ENCODE data around the gene TNFAIP1.
"Not testable (repeated sequence)": the region's sequence is repeated elsewhere in the genome, so short reads cannot be mapped to it uniquely, and the experiment has no call there.

TNFAIP1 gene, protein sequence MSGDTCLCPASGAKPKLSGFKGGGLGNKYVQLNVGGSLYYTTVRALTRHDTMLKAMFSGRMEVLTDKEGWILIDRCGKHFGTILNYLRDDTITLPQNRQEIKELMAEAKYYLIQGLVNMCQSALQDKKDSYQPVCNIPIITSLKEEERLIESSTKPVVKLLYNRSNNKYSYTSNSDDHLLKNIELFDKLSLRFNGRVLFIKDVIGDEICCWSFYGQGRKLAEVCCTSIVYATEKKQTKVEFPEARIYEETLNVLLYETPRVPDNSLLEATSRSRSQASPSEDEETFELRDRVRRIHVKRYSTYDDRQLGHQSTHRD

GRCh38 chr17:28335201-28335958 lies at the start of gene TNFAIP1, which contains the start of gene IFT20:
Gene TNFAIP1, plus strand, starts transcription at chr17:28335761. Its CDS starts 3,761 bp downstream, at chr17:28339522.
Gene IFT20, minus strand, starts transcription at chr17:28335472. Its CDS starts 3,487 bp downstream, at chr17:28331985.
- intact Hi-C loops (cut with DNase I; ENCODE audit: low total_unique reads), result loop anchor here (5.0 to 10.0 kb wide), 3 partner anchors 291 to 959 kb away; partner anchors contain the start of genes NLK, NUFIP2 and PHF12
- peak in 1 of 2 experiments; percentile 8 for TF ChIP-seq CTCF (IDR thresholded peaks at IDR 0.05)

GRCh38 chr17:28285965-28286364 lies 49.6 kb upstream of the TNFAIP1 start:
- DNase-seq, result no peak

More at GRCh38 chr17:28335201-28335958, at the start of gene TNFAIP1, which contains the start of gene IFT20:
- Histone ChIP-seq H3K4me1 (peaks cover 0 to 48% (median 41%) of the 10 kb centered on the region in 4 donors), H3K27me3 (no peaks in the 10 kb centered on the region), H3K27ac (peak within 1 kb of the TSS; percentile 92 to 94), H3K9me3 (no peaks in the 10 kb centered on the region), H3K4me3 (peak within 1 kb of the TSS; percentile 68 to 89), H3K36me3 (peaks cover 16 to 33% (median 20%) of the 10 kb centered on the region in 3 donors)
- DNase-seq, result peak; percentile 99 to 100

GRCh38 chr17:28290703-28291102 lies 44.9 kb upstream of the TNFAIP1 start:
- H3K27ac ChIP-seq, result no peak overlapping the region
- H3K4me1 ChIP-seq, result no peaks in the 10 kb centered on the region
- H3K9me3 ChIP-seq, result no peaks in the 10 kb centered on the region
- peaks cover 0 to 10% of the 10 kb centered on the region in 2 donors for H3K27me3 ChIP-seq
- no peak for DNase-seq
- intact Hi-C loops (cut with DNase I; ENCODE audit: low total_unique reads), result no loop called here
- H3K4me3 ChIP-seq, result no peak overlapping the region
- TF ChIP-seq CTCF (IDR thresholded peaks at IDR 0.05), result no peak
- H3K36me3 ChIP-seq, result no peaks in the 10 kb centered on the region

More at GRCh38 chr17:28285965-28286364, 49.6 kb upstream of the TNFAIP1 start:
- H3K36me3 ChIP-seq, result no peaks in the 10 kb centered on the region
- H3K4me1 ChIP-seq, result no peaks in the 10 kb centered on the region
- no peak overlapping the region for H3K4me3 ChIP-seq
- no peak for TF ChIP-seq CTCF (IDR thresholded peaks at IDR 0.05)
- H3K9me3 ChIP-seq, result no peaks in the 10 kb centered on the region
- H3K27ac ChIP-seq, result no peak overlapping the region
- intact Hi-C loops (cut with DNase I; ENCODE audit: low total_unique reads), result no loop called here
- H3K27me3 ChIP-seq, result no peaks in the 10 kb centered on the region

DNA sequence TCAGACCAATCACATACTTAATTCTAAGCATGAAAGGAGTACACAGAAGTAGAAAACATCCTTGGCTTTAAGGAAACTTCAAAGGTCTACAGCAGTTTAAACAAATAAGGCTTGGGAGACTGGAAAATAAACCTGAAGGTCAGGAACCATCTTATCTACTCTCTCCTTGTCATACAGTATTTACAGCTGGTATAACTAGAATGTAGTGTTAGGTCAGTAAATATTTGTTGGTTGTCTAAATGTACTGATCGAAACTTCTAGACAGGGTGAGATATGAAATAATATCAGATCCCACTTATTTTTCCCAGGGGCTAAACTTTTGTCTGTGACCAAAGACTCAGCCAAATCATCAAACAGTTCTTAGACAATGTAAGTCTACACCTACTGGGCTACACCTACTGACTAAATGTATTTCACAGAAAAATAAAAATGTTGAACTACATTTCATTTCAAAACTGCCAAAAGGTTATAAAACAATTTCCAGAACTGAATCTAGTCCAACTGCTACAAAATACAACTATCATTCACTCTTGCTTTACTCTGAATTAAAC lies 43.7 kb upstream of the TNFAIP1 start:
- H3K4me1 ChIP-seq, result no peaks in the 10 kb centered on the region
- no peak for TF ChIP-seq CTCF (IDR thresholded peaks at IDR 0.05)
- no peak for DNase-seq
- peaks cover 0 to 10% of the 10 kb centered on the region in 2 donors for H3K27me3 ChIP-seq
- H3K9me3 ChIP-seq, result no peaks in the 10 kb centered on the region
- intact Hi-C loops (cut with DNase I; ENCODE audit: low total_unique reads), result no loop called here
- no peak overlapping the region for H3K4me3 ChIP-seq
- H3K36me3 ChIP-seq, result no peaks in the 10 kb centered on the region
- H3K27ac ChIP-seq, result no peak overlapping the region

GRCh38 chr17:28292878-28293277 lies 42.7 kb upstream of the TNFAIP1 start:
- peaks cover 0 to 10% of the 10 kb centered on the region in 2 donors for H3K27me3 ChIP-seq
- DNase-seq; H3K27ac ChIP-seq; H3K4me1 ChIP-seq; H3K9me3 ChIP-seq; H3K36me3 ChIP-seq; intact Hi-C loops (cut with DNase I; ENCODE audit: low total_unique reads); H3K4me3 ChIP-seq: not testable (repeated sequence)

Data from tibial artery (tissue), 4 donors.